A673 (cell line): ENCODE measurements around the gene ARHGEF1. TPM values are rescaled to one million over a fixed set of nuclear protein-coding genes. Genes with fewer than 3 reads are reported as not detected.

Experiments used
- BruUV-seq: library from RNA; stranded (reverse); fragments of 400-500 nt; replicated peaks from 2 replicates; lab custom pipeline; 2021; lab: Mats Ljungman, UMichigan
- CTCF ChIA-PET: fragments of 300-600 bp; sonication (Branson Sonifier 250); formaldehyde crosslinking; loops from one replicate; lab custom pipeline; 2022; ENCODE audit warnings: antibody characterized with exemption; lab: Charles Lee
- POLR2A ChIA-PET: fragments of 300-600 bp; sonication (Branson Sonifier 250); formaldehyde crosslinking; loops from one replicate; lab custom pipeline; 2022; ENCODE audit warnings: antibody characterized with exemption; ENCODE audit not compliant: low non-redundant PET; lab: Charles Lee
- DNase-seq: peaks from one replicate; pipeline ENCODE4 v3.0.0-alpha.2; 2015; ENCODE audit warnings: low spot score
- H3K27ac ChIP-seq: fragments of 200-600 bp; sonication (generic); 2 replicates; pipeline ENCODE4 v1.5.1; 2016; ENCODE audit warnings: mixed run types, low read depth, mild to moderate bottlenecking, mixed read lengths, antibody characterized with exemption, low read length; ENCODE audit not compliant: poor library complexity, severe bottlenecking
- H3K27me3 ChIP-seq: fragments of 200-600 bp; sonication (generic); replicated peaks from 2 replicates; pipeline ENCODE4 v1.6.1; 2017; ENCODE audit warnings: mixed run types, low read depth, mild to moderate bottlenecking, mixed read lengths, antibody characterized with exemption, low read length; ENCODE audit not compliant: insufficient read depth, poor library complexity
- H3K36me3 ChIP-seq: fragments of 200-600 bp; sonication (generic); 2 replicates; pipeline ENCODE4 v1.6.1; 2016; ENCODE audit warnings: mixed run types, mild to moderate bottlenecking, mixed read lengths, antibody characterized with exemption, low read length; ENCODE audit not compliant: insufficient read depth, poor library complexity, severe bottlenecking
- H3K4me1 ChIP-seq: fragments of 200-600 bp; sonication (generic); 2 replicates; pipeline ENCODE4 v1.6.1; 2017; ENCODE audit warnings: mixed run types, mild to moderate bottlenecking, mixed read lengths, antibody characterized with exemption, low read length; ENCODE audit not compliant: insufficient read depth, poor library complexity, severe bottlenecking
- H3K4me3 ChIP-seq: fragments of 200-600 bp; sonication (generic); 2 replicates; pipeline ENCODE4 v1.5.1; 2016; ENCODE audit warnings: low read depth, mixed run types, mild to moderate bottlenecking, mixed read lengths, low read length; ENCODE audit not compliant: poor library complexity, severe bottlenecking
- H3K9me3 ChIP-seq: fragments of 200-600 bp; sonication (generic); 2 replicates; pipeline ENCODE4 v1.6.1; 2016; ENCODE audit warnings: mixed run types, low read depth, mild to moderate bottlenecking, mixed read lengths, antibody characterized with exemption, low read length; ENCODE audit not compliant: poor library complexity, severe bottlenecking
- EZH2 ChIP-seq: fragments of 200-600 bp; sonication (generic); IDR thresholded peaks from 2 replicates; pipeline ENCODE4 v1.6.1; 2017; ENCODE audit warnings: borderline replicate concordance, low read depth, mild to moderate bottlenecking, mixed read lengths, antibody characterized with exemption, low read length; ENCODE audit not compliant: poor library complexity, severe bottlenecking
- intact Hi-C: fragments of 100-400 bp; cut with micrococcal nuclease; formaldehyde crosslinking; loops from one replicate; pipeline ENCODE4 v1.10.0; 2022; ENCODE audit not compliant: unreplicated experiment
- total RNA-seq: library from RNA; stranded (reverse); gene quantifications from 2 replicates; pipeline ENCODE4 v1.2.3, GENCODE V29; 2021
- TF ChIP-seq, protein P1 (sequence below): fragments of 300-800, 200-600 bp; sonication (generic); conservative IDR thresholded peaks from 2 replicates; pipeline ENCODE4 v1.5.1; 2017; ENCODE audit warnings: low read depth, mild to moderate bottlenecking, antibody characterized with exemption, low read length, moderate library complexity, mixed read lengths

Gene ARHGEF1
- total RNA-seq, 1 experiment from 2014 or later: 164 TPM

DNA sequence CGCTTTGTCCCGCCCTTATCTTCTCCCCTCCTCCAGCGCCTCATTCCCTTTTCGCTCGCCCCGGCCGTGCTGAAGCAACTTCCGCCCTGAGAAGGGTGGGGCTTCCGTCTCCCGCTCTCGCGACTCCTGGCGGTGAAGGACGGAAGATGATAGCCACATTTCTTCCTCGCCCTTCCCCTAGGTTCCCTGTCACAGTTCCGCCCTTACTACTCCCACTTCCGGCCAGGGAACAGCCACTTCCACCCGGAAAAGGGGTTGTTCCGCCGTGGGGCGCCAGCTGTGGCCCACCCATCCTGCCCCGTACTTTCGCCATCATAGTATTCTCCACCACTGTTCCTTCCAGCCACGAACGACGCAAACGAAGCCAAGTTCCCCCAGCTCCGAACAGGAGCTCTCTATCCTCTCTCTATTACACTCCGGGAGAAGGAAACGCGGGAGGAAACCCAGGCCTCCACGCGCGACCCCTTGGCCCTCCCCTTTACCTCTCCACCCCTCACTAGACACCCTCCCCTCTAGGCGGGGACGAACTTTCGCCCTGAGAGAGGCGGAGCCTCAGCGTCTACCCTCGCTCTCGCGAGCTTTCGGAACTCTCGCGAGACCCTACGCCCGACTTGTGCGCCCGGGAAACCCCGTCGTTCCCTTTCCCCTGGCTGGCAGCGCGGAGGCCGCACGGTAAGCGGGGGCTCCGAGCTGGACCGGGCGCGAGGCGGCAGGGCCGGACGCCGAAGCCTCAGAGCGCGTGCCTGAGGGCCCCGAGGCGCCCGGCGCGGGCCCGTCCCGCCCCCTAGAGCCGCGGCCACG is 23.2 kb upstream of the ARHGEF1 start, which contains the start of gene RPS19:
RPS19 (plus strand) TSS at position 638 of the 801 bp plus-strand sequence. CDS start 520 bp downstream, outside the sequence.
- H3K27me3 ChIP-seq: no peaks in the 10 kb centered on the region
- BruUV-seq: no TSS peak
- peak within 1 kb of the TSS; percentile 87 for H3K4me3 ChIP-seq
- intact Hi-C loops: loop anchor here (1.0 kb wide), 1 partner anchor 23 kb away; the partner anchor contains the start of gene ARHGEF1
- POLR2A ChIA-PET: interaction anchor here (0.7 kb wide), 1 partner anchor 213 kb away, joined by 3 read pairs; no protein-coding TSS in a partner anchor
- CTCF ChIA-PET: interaction anchor here (0.6 to 0.7 kb wide), 2 partner anchors 12 to 21 kb away, joined by 3 to 5 read pairs; no protein-coding TSS in a partner anchor
- TF ChIP-seq, protein P1, sequence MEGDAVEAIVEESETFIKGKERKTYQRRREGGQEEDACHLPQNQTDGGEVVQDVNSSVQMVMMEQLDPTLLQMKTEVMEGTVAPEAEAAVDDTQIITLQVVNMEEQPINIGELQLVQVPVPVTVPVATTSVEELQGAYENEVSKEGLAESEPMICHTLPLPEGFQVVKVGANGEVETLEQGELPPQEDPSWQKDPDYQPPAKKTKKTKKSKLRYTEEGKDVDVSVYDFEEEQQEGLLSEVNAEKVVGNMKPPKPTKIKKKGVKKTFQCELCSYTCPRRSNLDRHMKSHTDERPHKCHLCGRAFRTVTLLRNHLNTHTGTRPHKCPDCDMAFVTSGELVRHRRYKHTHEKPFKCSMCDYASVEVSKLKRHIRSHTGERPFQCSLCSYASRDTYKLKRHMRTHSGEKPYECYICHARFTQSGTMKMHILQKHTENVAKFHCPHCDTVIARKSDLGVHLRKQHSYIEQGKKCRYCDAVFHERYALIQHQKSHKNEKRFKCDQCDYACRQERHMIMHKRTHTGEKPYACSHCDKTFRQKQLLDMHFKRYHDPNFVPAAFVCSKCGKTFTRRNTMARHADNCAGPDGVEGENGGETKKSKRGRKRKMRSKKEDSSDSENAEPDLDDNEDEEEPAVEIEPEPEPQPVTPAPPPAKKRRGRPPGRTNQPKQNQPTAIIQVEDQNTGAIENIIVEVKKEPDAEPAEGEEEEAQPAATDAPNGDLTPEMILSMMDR: peak; percentile 68
- no peak for TF ChIP-seq EZH2
- peak within 1 kb of the TSS; percentile 97 for H3K27ac ChIP-seq
- H3K4me1 ChIP-seq: peaks cover 45% of the 10 kb centered on the region
- DNase-seq: peak; percentile 99
- H3K36me3 ChIP-seq: peaks cover 43% of the 10 kb centered on the region
- H3K9me3 ChIP-seq: no peaks in the 10 kb centered on the region

DNA sequence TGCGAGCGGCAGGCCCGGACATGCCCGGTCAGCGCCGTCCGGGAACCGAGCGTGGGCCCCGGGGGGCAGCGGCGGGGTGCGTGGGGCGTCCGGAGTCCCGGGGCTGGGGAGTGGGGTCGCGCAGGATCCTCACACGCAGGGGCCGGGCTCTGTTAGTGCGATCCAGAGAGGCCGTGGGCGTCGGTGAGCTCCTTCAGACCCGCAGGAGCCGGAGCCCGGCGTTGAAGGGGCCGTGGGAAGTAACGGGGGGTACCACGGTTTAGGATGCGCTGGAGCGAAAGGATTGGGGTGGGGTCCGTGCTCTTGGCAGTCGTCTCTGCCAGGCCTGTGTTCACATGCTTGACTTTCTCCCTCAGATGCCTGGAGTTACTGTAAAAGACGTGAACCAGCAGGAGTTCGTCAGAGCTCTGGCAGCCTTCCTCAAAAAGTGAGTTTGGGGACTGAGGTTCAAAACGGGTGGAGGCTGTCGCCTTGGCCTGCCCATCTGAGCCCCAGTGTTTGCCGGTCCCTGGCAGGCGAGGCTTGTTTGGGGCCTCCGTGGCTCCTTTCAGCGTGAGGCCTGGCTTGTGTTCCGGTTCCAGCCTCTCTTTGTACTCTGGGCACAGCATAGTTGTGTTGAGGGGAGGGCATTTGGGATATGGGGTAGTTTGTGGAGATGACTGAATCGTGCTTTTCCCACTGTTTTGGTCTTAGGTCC is 22.4 kb upstream of the ARHGEF1 start:
- intact Hi-C loops: no loop called here
- ChIA-PET POLR2A (no interaction called here), CTCF (no interaction called here)
- peaks cover 50% of the 10 kb centered on the region for H3K36me3 ChIP-seq
- TF ChIP-seq EZH2: no peak
- TF ChIP-seq, protein P1: no peak
- no peaks in the 10 kb centered on the region for H3K27me3 ChIP-seq
- H3K4me3 ChIP-seq: peak overlapping the region; percentile 87
- BruUV-seq: no TSS peak
- peak overlapping the region; percentile 97 for H3K27ac ChIP-seq
- H3K9me3 ChIP-seq: no peaks in the 10 kb centered on the region
- peaks cover 45% of the 10 kb centered on the region for H3K4me1 ChIP-seq
- no peak for DNase-seq

DNA sequence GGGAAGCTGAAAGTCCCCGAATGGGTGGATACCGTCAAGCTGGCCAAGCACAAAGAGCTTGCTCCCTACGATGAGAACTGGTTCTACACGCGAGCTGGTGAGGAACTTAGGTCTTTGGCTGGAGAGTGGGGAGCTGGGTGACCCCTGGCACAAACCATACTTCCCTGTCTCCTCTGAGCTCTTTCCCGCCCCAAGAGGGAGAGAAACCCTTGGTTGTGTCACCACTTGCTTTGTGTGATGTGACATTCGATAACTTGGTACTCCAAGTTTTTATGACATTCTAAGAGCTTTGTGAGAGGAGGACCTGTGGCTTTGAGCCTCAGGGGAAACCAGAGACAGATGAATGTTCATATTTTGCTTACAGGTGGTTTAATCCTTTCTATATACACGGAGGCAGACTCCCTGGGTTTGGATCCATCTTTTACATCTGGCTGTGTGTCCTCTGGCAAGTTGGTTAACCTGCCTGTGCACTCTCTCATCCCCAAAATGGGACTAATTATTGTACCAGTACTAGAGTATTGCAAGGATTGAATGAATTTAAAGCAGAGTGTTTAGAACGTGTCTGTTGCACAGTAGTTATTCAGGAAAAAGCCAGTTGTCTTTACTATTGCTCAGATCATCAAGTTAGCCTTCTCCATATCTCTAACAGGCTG is 21.7 kb upstream of the ARHGEF1 start:
- BruUV-seq: TSS peak; percentile 38
- H3K9me3 ChIP-seq: no peaks in the 10 kb centered on the region
- intact Hi-C loops: no loop called here
- peaks cover 55% of the 10 kb centered on the region for H3K36me3 ChIP-seq
- peak overlapping the region; percentile 97 for H3K27ac ChIP-seq
- H3K27me3 ChIP-seq: no peaks in the 10 kb centered on the region
- no peak for DNase-seq
- TF ChIP-seq EZH2: no peak
- TF ChIP-seq, protein P1: no peak
- peak overlapping the region; percentile 87 for H3K4me3 ChIP-seq
- POLR2A ChIA-PET: no interaction called here
- peaks cover 48% of the 10 kb centered on the region for H3K4me1 ChIP-seq
- CTCF ChIA-PET: no interaction called here
